DMS114 treated with DMSO at 0.1 percent for 48 hours (cell line): ENCODE results near the gene ENDOV.

Experiments
- DNase-seq: peaks from one replicate; lab custom pipeline; 2025; ENCODE audit not compliant: unreplicated experiment; lab: John Stamatoyannopoulos, UW

ENDOV gene

DNA sequence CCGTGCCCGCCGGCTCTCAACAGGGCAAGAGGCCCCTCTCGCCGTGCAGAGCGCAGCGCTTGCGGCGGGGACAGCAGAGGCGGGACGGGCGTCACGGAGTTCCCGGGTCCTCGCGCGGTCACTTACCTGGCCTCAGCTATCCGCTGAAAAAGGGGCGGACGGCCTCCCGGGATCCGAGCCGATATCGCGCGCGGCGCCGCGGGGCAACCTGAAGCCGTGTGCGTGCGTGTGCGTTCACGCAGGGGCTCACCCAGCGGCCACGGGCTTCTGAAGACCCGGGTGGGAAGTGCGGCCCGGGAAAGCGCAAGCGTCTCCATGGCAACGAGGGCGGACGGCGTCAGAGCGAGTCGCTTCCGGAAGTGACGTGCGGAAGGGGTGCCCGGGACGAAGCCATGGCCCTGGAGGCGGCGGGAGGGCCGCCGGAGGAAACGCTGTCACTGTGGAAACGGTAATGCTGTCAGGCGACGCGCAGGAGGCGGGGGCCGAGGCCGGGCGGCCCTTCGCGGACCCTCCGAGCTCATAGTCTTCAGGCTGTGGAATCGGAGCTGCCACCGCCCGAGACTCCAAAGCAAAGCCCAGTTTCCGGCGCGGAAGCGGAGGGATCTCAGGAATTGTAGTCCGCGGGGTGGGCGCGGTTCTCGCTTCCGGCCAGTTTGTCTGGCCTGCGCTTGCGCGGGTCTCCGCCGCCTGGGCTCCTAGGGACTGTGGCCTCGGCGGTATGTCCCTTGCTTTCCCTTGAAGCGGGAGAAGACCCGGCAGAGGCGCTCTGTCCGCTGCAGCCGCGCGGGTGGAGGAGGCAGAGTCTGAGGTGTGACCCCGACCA, at the start of gene ENDOV:
Gene ENDOV (plus strand): TSS at position 365 of the 823 bp plus-strand sequence. CDS start 28 bp downstream, at position 393.
- DNase-seq: peak; percentile 85

DNA sequence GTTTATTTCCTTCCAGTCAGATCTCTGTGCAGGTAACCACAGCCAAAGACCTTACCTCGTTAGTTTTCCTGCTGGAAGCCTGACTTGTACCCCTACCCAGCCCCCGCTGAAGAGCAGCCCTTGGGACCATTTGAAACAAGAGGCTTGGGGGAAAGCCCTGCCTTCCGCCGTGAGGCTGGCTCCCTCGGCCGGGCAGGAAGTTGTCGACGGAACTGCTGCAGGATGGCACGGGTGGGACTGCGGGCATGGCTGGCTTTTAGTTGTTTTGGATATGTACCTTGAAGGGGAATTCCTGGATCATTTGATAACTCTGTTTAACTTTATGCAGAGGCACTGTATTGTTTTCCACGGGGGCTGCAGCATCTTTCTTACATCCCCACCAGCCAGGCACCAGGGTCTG, 49.0 kb upstream of the ENDOV start:
- DNase-seq: no peak

DNA sequence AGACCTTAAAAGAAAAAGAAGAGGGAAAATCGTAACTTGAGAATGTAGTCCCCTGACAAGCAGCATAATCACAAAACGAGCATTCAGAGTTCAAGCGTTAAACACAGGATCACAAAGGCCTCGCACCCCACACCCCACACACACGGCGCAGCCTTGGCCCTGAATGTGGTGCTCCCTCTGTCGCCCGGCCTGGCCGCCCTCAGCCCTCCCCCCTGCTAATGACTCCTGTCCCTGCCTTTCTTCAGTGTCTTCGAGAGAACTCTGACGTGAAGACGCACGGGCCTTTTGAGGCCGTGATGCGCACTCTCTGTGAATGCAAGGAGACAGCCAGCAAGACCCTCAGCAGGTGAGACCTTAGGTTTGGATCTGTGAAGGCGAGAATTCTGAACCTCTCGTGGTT, 47.5 kb upstream of the ENDOV start:
- DNase-seq: no peak

DNA sequence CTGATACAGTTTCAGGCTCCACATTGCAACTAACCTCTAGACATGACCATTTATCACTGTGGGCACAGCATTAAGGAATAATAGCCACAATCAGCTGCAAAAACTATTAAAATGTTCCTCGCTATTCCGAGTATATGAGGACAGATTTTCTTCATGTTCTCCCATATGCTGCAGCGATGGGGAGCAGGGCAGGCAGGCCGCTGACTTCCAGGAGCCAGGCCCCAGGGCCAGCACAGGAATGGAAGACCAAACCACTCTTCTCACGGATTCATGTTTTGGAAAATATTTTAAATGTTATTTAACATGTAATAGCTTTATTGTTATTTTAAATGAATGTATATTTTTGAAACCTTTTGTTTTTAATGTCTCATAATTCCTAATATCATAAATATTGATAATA, 43.8 kb upstream of the ENDOV start:
- no peak for DNase-seq

DNA sequence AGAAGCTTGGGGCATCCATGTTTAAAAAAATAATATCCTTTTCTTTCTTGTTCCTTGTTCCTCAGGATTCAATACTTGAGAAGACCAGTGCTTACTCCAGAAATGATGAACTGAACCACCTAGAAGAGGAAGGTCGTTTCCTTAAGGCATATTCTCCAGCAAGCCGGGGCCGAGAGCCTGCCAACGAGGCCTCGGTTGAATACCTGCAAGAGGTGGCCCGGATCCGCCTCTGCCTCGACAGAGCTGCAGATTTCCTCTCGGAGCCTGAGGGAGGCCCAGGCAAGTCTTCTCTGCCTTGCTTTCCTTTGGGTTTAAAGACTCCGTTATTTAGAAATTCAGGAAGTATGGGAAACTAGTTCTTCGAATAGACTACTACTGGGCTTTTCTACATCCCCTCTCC, 42.5 kb upstream of the ENDOV start:
- no peak for DNase-seq

DNA sequence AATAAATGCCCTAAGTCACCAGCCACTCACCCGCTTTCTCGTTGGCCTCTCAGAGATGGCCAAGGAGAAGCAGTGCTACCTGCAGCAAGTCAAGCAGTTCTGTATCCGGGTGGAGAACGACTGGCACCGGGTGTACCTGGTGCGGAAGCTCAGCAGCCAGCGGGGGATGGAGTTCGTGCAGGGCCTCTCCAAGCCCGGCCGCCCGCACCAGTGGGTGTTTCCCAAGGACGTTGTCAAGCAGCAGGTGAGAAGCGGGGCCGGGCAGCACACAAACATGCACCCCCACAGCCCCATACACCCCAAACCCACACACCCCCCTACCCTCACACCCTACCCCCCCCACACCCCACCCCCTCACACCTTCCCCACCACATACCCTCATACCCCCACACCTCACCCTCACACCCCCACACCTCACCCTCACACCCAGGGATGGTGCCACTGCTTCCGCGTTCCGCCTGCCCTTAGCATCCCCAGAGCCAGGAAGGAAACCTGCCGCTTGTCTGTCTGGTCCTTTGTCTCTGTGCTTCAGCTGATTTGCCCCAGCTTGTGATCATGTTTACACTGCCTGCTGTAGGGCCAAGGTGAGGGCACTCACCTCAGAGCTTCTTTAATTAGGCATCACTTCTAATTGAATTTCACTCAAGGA, 41.9 kb upstream of the ENDOV start:
- no peak for DNase-seq

DNA sequence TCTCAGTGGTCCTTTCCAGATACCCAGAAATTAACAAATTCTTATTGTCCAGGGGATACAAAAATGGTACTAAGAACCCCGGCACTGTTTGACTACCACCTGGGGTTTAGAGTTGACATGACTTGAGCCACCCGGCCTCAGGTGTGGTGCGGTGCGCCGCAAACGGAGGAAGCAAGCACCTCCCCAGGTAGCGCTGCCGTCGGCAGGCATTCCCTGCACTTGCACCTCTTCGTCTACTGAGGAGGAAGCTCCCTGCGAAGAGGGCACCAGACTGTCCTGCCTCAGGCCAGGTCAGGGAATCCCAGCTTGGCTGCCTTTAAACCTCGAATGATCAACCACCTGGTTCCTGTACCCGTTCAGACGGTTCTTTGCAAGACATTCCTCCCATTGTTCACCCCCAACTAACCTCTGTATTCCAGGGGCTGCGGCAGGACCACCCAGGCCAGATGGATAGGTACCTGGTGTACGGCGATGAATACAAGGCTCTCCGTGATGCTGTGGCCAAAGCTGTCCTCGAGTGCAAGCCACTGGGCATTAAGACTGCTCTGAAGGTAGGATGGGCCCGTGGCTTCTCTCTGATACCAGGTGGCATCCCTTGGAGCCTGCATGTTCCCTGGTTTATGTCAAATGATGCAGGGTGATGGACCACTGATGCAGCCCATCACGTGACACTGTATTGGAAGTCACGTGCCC, 40.8 kb upstream of the ENDOV start:
- DNase-seq: no peak

DNA sequence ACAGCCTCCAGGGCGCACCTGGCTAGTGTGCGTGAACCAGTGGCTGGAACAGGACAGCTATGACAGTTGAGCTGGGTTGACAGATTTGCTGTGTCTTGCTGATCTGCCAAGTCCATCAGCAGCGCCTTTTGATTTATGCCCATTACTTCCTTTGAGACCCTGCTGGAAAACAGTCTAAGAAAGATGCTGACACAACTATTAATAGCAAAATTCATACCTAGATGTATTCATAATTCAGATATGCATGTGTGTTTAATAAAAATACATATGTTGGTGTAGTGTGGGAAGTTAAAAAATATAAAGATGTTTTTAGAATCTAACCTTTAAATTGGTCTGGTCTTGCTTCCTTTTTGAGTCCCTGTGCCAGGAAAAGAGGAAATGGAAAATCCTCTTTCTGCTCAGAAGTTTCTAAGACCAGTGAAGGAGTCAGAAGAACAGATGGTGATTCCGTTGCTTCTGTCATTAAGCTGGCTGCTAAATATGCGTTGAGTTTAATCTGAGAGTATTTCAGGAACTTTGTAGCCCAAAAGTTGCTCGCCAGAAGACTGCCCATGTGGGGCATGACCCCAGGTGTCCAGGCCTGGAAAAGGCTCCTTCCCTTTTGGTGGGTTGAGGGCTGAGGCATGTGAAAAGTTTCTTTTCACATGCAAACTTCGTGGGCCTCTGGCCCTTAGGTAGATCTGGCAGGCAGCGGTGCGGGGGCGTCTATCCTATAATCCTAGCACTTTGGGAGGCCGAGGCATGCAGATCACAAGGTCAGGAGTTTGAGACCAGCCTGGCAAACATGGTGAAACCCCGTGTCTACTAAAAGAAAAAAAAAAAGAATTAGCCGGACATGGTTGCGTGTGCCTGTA, 40.0 kb upstream of the ENDOV start:
- no peak for DNase-seq

DNA sequence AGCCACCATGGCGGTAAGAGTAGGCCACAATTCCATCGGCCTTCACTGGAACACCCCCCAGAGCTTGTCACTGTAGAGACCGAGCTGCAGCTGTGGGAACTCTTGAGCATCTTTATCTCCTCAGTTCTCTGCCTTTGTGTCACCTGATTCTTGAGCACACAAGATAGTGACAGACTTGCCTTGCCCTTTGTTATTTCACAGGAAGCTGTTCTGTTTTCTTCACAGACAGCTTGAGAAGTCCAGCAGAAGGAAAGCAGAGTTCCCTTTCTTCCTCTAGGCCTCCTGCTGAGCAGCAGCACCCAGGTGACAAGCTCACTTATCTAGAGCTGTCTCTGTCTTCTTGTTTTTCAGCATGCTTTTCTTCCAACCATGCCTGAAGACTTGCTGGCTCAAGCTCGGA, 38.4 kb upstream of the ENDOV start:
- no peak for DNase-seq

DNA sequence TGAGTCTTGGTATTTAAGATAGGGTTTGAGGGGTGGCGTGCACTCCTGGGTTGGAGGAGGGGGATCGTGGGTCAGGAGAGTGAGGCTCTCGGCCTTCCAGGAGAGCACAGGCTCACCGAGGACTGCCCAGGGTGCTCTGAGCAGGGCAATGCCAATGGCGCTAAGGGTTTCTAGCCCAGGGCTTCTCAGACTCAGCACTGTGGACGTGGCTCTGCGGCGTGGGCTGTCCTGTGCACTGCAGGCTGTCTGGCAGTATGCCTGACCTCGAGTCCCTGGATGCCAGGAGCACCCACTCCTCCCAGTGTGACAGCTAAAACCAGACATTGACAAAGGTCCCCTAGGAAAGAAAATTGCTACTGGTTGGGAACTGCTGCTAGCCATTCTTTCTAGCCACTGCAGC, 37.2 kb upstream of the ENDOV start:
- DNase-seq: no peak

DNA sequence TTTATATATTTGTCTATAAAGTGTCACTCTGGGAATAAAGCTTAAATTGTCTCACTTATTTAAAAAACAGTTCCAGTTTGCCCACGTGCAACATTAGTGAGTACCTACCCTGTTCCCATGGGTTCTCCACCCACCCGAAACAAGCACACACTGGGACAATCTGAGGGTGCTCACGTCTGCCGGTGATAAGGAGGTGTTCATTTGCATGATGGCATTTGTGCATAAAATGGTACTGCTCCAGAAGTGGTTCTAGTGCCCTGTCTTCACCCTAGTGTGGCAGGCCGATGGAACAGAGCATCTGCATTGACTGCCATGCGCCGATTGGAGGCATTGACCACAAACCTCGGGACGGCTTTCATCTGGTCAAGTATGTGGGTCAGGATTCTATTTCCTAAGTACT, 35.6 kb upstream of the ENDOV start:
- DNase-seq: no peak

DNA sequence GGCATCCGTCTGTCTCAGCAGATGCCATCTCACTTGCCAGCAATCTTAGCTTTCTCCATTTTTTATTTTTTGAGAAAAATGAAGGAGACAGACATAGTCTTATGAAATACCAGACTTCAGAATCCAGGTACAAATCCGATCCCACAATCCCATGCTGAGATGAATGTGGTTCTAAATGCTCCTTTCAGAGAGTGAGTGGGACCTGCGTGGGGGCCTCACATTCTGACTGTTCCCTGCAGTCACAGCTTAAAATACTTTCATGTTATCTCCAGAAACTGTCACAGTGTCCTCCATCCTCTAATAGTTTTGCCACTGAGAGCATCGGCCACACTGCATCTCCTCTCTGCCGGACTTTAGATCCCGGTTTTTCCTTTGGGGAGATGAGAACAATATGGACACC, 34.9 kb upstream of the ENDOV start:
- no peak for DNase-seq

DNA sequence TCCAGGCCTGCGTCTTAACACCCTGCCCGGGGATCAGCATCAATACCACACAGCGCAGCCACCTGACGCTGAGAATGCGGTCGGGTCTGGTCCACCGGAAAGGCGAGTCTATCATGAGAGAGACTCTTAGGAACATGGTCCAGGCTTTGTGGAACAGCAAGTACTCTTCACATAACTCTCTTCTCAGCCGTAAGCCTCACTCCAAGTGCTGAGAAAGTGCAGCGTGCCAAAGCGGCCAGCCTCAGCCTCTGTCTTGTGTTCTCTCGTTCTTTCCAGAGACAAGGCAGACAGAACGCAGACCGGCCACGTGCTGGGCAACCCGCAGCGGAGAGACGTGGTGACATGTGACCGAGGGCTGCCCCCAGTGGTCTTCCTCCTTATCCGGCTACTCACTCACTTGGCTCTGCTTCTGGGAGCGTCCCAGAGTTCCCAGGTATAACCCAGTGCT, 34.4 kb upstream of the ENDOV start:
- DNase-seq: no peak

DNA sequence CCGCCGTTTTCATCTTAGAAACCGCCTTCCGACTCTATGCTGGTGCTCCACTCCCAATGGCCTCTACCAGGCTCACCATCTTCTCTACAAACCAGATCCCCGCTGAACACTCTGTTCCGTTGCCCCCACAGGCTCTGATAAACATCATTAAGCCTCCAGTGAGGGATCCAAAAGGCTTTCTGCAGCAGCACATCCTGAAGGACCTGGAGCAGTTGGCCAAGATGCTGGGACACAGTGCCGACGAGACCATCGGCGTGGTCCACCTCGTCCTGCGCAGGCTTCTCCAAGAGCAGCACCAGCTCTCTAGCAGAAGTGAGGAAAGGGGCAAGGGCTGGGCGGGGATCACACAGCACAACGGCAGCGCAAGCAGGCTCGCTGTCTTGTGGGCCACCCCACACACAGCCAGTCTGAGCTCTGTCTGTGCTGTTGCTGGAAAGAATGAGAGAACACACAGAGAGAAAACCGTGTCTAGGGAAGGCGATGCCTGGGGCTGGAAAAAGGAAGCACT, 33.5 kb upstream of the ENDOV start:
- DNase-seq: no peak

DNA sequence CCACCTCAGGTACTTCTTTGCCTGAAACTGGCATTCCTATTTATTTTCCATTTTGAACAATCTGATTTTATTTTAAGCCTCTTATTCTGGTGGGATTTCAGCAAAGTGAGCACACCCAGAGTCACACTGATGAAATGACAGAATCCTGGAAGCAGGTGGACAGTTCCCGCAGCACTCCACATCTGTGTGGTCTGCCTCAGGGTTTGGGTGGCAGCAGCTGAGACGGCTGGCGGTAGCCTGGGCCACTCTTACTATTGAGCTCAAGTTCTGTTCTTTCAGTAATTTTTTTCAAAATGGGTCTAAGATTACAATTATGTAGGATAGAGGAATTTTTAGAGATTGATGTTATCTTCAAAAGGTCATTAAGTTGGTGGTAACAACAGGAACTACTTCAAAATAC, 32.5 kb upstream of the ENDOV start:
- DNase-seq: no peak

DNA sequence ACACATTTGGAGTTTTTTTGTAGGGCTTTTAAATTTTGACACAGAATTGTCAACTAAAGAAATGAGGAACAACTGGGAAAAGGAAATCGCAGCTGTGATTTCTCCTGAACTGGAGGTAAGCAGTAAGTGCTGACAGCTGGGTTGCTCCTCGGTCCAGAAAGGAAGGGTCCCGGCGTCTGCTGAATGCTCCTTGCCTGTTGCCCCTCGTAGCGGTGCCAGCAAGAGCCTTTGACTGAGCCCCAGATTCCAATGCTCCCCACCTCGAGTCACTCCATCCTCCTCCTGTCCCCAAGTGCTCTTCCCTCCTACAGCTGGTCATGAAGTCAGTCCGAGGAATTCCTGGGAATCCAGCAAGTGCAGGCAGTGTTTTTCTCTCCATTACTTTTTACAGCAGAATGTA, 32.0 kb upstream of the ENDOV start:
- DNase-seq: no peak

DNA sequence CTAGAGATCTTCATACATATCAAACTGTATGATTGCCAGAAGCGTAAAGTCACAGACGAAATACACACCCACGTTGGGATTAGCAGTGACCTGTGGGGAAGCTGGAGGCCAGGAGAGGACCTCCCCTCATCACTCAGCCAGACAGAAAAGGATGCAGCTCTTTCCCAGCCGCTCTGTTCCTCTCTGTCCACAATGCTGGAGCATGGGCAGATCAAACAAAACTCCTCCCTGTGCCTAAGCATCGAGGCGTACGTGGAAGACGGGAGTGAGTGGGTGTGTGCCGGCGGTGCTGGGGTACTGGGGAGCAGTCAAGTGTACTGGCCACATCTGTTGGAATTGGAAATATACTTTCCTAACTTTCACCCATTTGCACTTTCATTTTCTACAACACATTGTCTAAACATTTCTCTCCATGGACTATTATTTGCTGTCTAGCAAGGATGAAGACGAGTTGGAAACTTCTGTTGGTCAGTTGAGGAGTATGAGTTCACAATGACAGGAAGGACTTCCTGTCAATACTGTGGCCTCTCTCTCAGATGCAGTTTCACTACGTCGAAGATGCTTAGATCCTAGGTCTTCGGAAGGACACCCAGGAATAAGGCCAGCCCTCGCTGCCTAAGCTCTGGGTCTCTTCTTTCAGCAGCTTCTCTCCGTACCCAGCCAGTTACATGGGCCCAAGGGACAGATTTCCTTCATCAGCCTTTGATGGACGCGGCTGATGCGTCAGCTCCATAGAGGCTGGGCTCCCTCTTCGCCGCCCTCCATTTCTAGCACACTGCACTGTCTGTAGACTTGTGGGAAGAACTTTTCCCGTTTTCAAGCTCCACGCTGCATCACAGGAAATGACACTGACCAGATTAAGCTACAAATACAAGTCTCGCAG, 30.6 kb upstream of the ENDOV start:
- no peak for DNase-seq

DNA sequence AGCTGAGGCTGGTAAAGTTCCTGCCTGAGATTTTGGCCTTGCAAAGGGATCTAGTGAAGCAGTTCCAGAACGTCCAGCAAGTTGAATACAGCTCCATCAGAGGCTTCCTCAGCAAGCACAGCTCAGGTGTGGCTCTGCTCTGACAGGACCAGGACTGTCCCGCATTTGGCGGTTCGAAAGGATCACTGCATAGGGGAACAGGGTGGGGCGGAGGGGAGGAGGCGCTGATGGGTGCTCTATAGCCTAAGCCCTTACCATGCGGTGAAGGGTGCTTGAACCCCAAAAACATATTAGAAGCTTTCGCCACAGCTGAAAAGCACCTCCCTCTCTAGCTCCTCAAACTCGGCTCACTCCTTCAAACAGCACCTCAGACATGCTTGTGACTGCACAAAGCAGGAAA, 29.9 kb upstream of the ENDOV start:
- no peak for DNase-seq

DNA sequence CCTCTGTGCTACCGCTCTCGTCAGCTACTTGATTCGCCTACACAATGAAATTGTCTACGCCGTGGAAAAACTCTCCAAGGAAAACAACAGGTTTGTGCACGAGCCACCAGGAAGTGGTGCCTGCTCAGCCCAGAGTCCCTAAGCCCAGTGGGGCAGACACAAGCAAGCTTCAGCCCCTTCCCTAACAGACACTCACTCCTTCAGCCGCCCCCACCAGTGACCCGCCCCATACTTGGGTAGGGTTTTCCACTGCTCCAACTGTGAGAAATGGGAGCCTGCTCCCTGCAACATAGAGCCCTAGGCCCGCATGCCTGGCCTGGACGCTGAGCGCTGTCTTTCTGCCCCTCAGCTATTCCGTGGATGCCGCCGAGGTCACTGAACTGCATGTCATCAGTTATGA, 28.6 kb upstream of the ENDOV start:
- no peak for DNase-seq

DNA sequence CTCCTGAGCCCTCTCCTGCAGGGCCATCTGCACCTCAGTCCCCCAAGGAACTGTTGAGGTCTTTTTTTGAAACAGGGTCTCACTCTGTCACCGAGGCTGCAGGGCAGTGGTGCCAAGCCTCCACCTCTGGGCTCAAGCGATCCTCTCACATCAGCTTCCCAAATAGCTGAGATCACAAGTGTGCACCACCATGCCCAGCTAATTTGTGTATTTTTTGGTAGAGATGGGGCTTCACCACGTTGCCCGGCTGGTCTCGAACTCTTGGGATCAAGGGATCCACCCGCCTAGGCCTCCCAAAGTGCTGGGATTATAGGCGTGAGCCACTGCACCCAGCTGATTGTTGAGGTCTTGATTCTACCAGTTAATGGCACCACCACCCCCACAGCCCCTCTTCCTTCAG, 27.9 kb upstream of the ENDOV start:
- no peak for DNase-seq
